HepG2 (cell line): Measurements from ENCODE around the gene ZNF540. TPM values are rescaled to one million over a fixed set of nuclear protein-coding genes. Genes with fewer than 3 reads are reported as not detected.

Experiments
- AGO1 ChIP-seq: fragments of 200-400 bp; formaldehyde crosslinking; IDR thresholded peaks from 2 replicates; pipeline ENCODE4 v1.6.1; 2017; ENCODE audit warnings: mild to moderate bottlenecking, low read depth, low read length, moderate library complexity; ENCODE audit not compliant: poor library complexity, severe bottlenecking
- AHR ChIP-seq: IDR thresholded peaks from 2 replicates; pipeline ENCODE4 v1.6.1; 2018; ENCODE audit warnings: missing genetic modification reagents, missing compliant biosample characterization
- ARNT2 ChIP-seq: sonication (generic); formaldehyde crosslinking; IDR thresholded peaks from 2 replicates; pipeline ENCODE4 v1.8.0; 2022; ENCODE audit warnings: mild to moderate bottlenecking, low read depth, missing genetic modification reagents, moderate library complexity
- DRAP1 ChIP-seq: IDR thresholded peaks from 2 replicates; pipeline ENCODE4 v1.6.1; 2016; ENCODE audit warnings: missing genetic modification reagents, missing compliant biosample characterization
- KDM1A ChIP-seq: IDR thresholded peaks from 2 replicates; pipeline ENCODE4 v1.6.1; 2016; ENCODE audit warnings: missing compliant biosample characterization
- KDM2A ChIP-seq: sonication (generic); formaldehyde crosslinking; IDR thresholded peaks from 2 replicates; pipeline ENCODE4 v1.4.0; 2020; ENCODE audit warnings: low read depth, missing genetic modification reagents, borderline replicate concordance
- MED8 ChIP-seq: sonication (generic); formaldehyde crosslinking; IDR thresholded peaks from 2 replicates; pipeline ENCODE4 v1.8.1; 2023; ENCODE audit warnings: mild to moderate bottlenecking, missing genetic modification reagents; ENCODE audit not compliant: insufficient replicate concordance
- MYNN ChIP-seq: sonication (generic); formaldehyde crosslinking; IDR thresholded peaks from 2 replicates; pipeline ENCODE4 v1.4.0; 2020; ENCODE audit warnings: mild to moderate bottlenecking, low read depth, missing genetic modification reagents
- NR2F1 ChIP-seq, 2 experiments: fragments of 450-650 bp in 1 of 2; formaldehyde crosslinking in 1 of 2; IDR thresholded peaks; 2 replicates each; pipeline versions ENCODE4 v1.5.0 to v1.6.1; 2016 to 2020; ENCODE audit warnings: mild to moderate bottlenecking in 1 of 2, missing compliant biosample characterization in 1 of 2, missing genetic modification reagents in 1 of 2, moderate library complexity in 1 of 2
- SIX1 ChIP-seq: sonication (generic); formaldehyde crosslinking; IDR thresholded peaks from 2 replicates; pipeline ENCODE4 v1.4.0; 2020; ENCODE audit warnings: missing genetic modification reagents, borderline replicate concordance
- ZBTB1 ChIP-seq: sonication (generic); formaldehyde crosslinking; IDR thresholded peaks from 2 replicates; pipeline ENCODE4 v1.4.0; 2020; ENCODE audit warnings: missing genetic modification reagents, borderline replicate concordance
- ZBTB20 ChIP-seq: sonication (generic); formaldehyde crosslinking; IDR thresholded peaks from 2 replicates; pipeline ENCODE4 v1.8.1; 2023; ENCODE audit warnings: missing genetic modification reagents, low read depth, mild to moderate bottlenecking, borderline replicate concordance
- ZNF235 ChIP-seq: sonication (generic); formaldehyde crosslinking; IDR thresholded peaks from 2 replicates; pipeline ENCODE4 v1.8.1; 2023; ENCODE audit warnings: mild to moderate bottlenecking, missing genetic modification reagents, borderline replicate concordance
- ZNF556 ChIP-seq: sonication (generic); formaldehyde crosslinking; IDR thresholded peaks from 2 replicates; pipeline ENCODE4 v1.4.0; 2020; ENCODE audit warnings: mild to moderate bottlenecking, missing genetic modification reagents, borderline replicate concordance
- ZNF816 ChIP-seq: sonication (generic); formaldehyde crosslinking; IDR thresholded peaks from 2 replicates; pipeline ENCODE4 v1.8.0; 2022; ENCODE audit warnings: missing genetic modification reagents, mild to moderate bottlenecking, borderline replicate concordance
- ZSCAN21 ChIP-seq: sonication (generic); formaldehyde crosslinking; IDR thresholded peaks from 2 replicates; pipeline ENCODE4 v1.8.0; 2022; ENCODE audit warnings: mild to moderate bottlenecking, missing genetic modification reagents, moderate library complexity, borderline replicate concordance
- polyA plus RNA-seq, 8 experiments: library from polyadenylated mRNA; depleted of rRNA in 3 of 8; stranded (reverse) in 7 of 8; unstranded in 1 of 8; fragments of >200 nt; fragmentation: Illumina TruSeq in 4 of 8; extraction: Trizol in 4 of 8; gene quantifications; 2 replicates each; pipeline versions ENCODE4 v1.2.1 to v1.2.3, GENCODE V29; 2011 to 2016; ENCODE audit warnings: low read depth in 4 of 8, missing spikeins in 1 of 8, mixed read lengths in 1 of 8; ENCODE audit not compliant: insufficient read depth in 1 of 8
- total RNA-seq, 5 experiments: library from RNA; depleted of rRNA; stranded (reverse); fragments of >200 nt; fragmentation: Illumina TruSeq; extraction: Trizol; gene quantifications; 2 replicates each; pipeline ENCODE4 v1.2.3, GENCODE V29; 2016; ENCODE audit warnings: low read depth in 1 of 5
- TF ChIP-seq, protein P1 (sequence below), 2 experiments: fragments of 450-650 bp in 1 of 2; sonication (generic) in 1 of 2; formaldehyde crosslinking in 1 of 2; IDR thresholded peaks; 2 replicates each; pipeline versions ENCODE4 v1.6.1 to v1.8.0; 2016 to 2022; ENCODE audit warnings: antibody characterized with exemption in 1 of 2, mild to moderate bottlenecking in 1 of 2, missing genetic modification reagents in 1 of 2

The ZNF540 gene
- total and polyA plus RNA-seq, 2 of the 13 experiments (the other 11 are each of a cell fraction or from before 2014, with no cell fraction given): 0.21 to 0.40 TPM

GRCh38 chr19:37655301-37655688 is 60.6 kb downstream of the ZNF540 start, which contains the start of gene ZFP30 (continued):
- TF ChIP-seq, protein P1, sequence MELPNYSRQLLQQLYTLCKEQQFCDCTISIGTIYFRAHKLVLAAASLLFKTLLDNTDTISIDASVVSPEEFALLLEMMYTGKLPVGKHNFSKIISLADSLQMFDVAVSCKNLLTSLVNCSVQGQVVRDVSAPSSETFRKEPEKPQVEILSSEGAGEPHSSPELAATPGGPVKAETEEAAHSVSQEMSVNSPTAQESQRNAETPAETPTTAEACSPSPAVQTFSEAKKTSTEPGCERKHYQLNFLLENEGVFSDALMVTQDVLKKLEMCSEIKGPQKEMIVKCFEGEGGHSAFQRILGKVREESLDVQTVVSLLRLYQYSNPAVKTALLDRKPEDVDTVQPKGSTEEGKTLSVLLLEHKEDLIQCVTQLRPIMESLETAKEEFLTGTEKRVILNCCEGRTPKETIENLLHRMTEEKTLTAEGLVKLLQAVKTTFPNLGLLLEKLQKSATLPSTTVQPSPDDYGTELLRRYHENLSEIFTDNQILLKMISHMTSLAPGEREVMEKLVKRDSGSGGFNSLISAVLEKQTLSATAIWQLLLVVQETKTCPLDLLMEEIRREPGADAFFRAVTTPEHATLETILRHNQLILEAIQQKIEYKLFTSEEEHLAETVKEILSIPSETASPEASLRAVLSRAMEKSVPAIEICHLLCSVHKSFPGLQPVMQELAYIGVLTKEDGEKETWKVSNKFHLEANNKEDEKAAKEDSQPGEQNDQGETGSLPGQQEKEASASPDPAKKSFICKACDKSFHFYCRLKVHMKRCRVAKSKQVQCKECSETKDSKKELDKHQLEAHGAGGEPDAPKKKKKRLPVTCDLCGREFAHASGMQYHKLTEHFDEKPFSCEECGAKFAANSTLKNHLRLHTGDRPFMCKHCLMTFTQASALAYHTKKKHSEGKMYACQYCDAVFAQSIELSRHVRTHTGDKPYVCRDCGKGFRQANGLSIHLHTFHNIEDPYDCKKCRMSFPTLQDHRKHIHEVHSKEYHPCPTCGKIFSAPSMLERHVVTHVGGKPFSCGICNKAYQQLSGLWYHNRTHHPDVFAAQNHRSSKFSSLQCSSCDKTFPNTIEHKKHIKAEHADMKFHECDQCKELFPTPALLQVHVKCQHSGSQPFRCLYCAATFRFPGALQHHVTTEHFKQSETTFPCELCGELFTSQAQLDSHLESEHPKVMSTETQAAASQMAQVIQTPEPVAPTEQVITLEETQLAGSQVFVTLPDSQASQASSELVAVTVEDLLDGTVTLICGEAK (IDR thresholded peaks at IDR 0.05): no peak
- TF ChIP-seq, protein P1 (CRISPR knock-in tag; IDR thresholded peaks at IDR 0.05): no peak
- TF ChIP-seq MED8 (CRISPR knock-in tag) (no peak), AHR (CRISPR knock-in tag) (0 out of 2 replicates have a peak, but pooled peaks have one; percentile 32), KDM1A (no peak), MYNN (CRISPR knock-in tag) (no peak; the same call in 1 of the 2 replicates), ARNT2 (CRISPR knock-in tag) (0 out of 2 replicates have a peak, but pooled peaks have one; percentile 14), NR2F1 (CRISPR knock-in tag; IDR thresholded peaks at IDR 0.05) (no peak), ZBTB1 (no peak), KDM2A (CRISPR knock-in tag) (no peak; the same call in 1 of the 2 replicates), ZNF816 (CRISPR knock-in tag) (no peak), DRAP1 (CRISPR knock-in tag) (no peak), ZBTB20 (CRISPR knock-in tag) (no peak), ZNF235 (CRISPR knock-in tag) (no peak), SIX1 (no peak), ZSCAN21 (CRISPR knock-in tag) (no peak), ZNF556 (no peak), AGO1 (no peak)
